Activated naive CD4-positive, alpha-beta T cell treated with anti-CD3 and anti-CD28 coated beads, Interleukin-2, amount 50 U/mL, for 72 hours (primary cell): Measurements from ENCODE around the gene INO80. TPM values are rescaled to one million over a fixed set of nuclear protein-coding genes. Genes with fewer than 3 reads are reported as not detected.
"Not testable (repeated sequence)": the region's sequence is repeated elsewhere in the genome, so short reads cannot be mapped to it uniquely, and the experiment has no call there.

Experiments used
- ATAC-seq, 2 donors: fragments of 150-1000 bp; cut with Tn5 transposase; 2 replicates each; pipeline ENCODE4 v1.10.0; 2021; ENCODE audit warnings: mild to moderate bottlenecking in 2 of 2, moderate library complexity in 2 of 2
- DNase-seq, 2 donors: peaks; one replicate each; pipeline ENCODE4 v3.0.0; 2021 to 2022; ENCODE audit warnings: low spot score in 2 of 2
- H3K27ac Mint-ChIP-seq, 2 donors: one replicate each; pipeline ENCODE4 v1.8.0; 2022; ENCODE audit warnings: mild to moderate bottlenecking in 2 of 2, mixed read lengths in 2 of 2
- H3K36me3 Mint-ChIP-seq, 2 donors: one replicate each; pipeline ENCODE4 v1.8.0; 2022; ENCODE audit warnings: mixed read lengths in 2 of 2
- H3K9me3 Mint-ChIP-seq, 2 donors: one replicate each; pipeline ENCODE4 v1.8.0; 2022; ENCODE audit warnings: mixed read lengths in 2 of 2
- total RNA-seq, 2 donors: library from RNA; stranded (reverse); gene quantifications; one replicate each; pipeline ENCODE4 v1.2.3, GENCODE V29; 2022

Gene INO80
- total RNA-seq, 2 donors from 2014 or later: 22.9 to 28.1 TPM

DNA sequence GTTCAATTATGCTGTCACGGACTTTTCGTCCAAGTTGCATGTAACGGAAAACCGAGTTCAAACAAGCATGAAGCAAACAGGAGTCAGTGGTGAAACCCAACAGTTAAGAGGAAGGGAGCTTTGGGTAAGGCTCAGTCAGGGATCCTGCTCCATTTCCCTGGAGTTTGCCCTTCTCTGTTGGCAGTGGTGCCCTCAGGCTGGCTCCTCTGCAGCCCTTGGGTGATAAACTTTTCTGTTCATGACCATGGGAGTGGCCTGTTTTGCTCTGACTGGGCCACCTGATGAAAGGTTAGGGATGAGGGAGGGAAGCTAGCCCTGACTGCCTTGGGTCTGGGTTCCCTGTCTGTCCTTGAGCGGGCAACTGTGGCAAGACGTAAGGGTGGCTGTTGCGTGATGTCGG, 146.7 kb downstream of the INO80 start:
- Mint-ChIP-seq H3K9me3 (no peaks in the 10 kb centered on the region), H3K36me3 (no peaks in the 10 kb centered on the region)
- ATAC-seq: no peak

GRCh38 chr15:40968290-40969085, 147.6 kb downstream of the INO80 start:
- Mint-ChIP-seq H3K27ac (peak overlapping the region in 1 of 2 donors; percentile 74), H3K9me3 (no peaks in the 10 kb centered on the region), H3K36me3 (no peaks in the 10 kb centered on the region)
- DNase-seq (no peak), ATAC-seq (no peak)

More for the DNA sequence above, 146.7 kb downstream of the INO80 start:
- no peak for DNase-seq
- H3K27ac Mint-ChIP-seq: peak overlapping the region in 1 of 2 donors; percentile 27

DNA sequence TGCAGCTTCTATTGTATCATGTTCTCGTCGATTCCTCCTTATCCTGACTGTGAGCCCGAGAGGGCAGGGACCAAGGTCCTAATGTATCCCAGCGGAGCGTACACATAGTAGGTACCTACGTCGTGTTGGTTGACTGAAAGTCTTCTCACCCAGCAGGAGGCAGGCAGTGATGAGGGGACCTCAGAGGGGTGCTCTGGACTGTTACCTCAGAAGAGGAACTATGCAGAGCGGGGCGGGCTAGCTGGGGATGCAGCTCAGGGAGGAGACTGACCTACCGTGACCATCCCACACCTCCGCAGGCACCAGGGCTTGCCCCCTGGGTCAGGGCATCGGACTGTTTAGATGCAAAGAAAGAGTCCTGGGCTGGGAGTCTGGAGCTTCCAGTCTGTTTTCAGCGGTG, 151.4 kb downstream of the INO80 start:
- ATAC-seq (no peak), DNase-seq (no peak)
- Mint-ChIP-seq H3K27ac (no peak overlapping the region), H3K36me3 (no peaks in the 10 kb centered on the region), H3K9me3 (no peaks in the 10 kb centered on the region)

DNA sequence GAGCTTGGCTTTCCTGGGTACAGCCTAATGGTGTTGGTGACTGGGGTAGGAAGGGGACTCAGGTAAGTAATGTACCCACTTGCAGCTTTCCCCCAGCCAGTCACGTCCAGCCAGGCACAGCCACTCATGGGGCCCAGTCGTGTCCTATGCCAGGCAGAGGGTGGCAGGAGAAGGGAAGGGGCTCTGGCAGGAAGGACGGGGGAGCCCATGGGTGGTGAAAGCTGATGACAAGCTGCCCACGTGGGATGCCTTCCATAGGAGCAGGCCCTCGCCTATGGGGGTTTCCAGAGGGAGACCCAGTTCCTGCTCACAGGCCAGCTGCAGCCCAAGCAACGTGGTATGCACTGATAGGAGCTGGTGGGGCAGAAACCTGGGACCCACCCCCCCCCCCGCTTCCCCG, 152.1 kb downstream of the INO80 start:
- no peaks in the 10 kb centered on the region for H3K36me3 Mint-ChIP-seq
- ATAC-seq (no peak), DNase-seq (no peak)
- no peaks in the 10 kb centered on the region for H3K9me3 Mint-ChIP-seq
- H3K27ac Mint-ChIP-seq: no peak overlapping the region

DNA sequence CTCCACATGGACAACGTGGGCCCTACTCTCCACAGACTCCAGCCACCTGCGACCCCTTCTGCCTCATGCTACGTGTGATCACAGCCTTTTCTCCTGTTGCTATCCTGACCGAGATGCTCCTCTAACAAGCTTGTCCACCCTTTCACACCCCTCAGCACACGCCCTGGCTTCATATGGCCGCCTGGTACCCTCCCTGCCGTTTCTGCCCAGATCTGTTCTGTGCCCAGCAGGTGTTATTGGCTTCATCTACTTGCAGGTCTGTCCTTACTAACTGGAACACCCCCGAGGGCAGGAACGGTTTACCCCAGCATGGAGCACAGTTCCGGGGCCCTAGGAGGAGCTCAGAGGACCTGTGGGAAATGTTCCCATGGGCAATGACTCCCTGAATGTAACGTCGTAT, 152.9 kb downstream of the INO80 start:
- ATAC-seq (no peak), DNase-seq (no peak)
- H3K27ac Mint-ChIP-seq: no peak overlapping the region
- H3K9me3 Mint-ChIP-seq: no peaks in the 10 kb centered on the region
- H3K36me3 Mint-ChIP-seq: no peaks in the 10 kb centered on the region

- not testable (repeated sequence) for H3K9me3 Mint-ChIP-seq, DNase-seq, ATAC-seq, H3K27ac Mint-ChIP-seq, H3K36me3 Mint-ChIP-seq
Measured at GRCh38 chr15:40962317-40962716, 153.8 kb downstream of the INO80 start.

DNA sequence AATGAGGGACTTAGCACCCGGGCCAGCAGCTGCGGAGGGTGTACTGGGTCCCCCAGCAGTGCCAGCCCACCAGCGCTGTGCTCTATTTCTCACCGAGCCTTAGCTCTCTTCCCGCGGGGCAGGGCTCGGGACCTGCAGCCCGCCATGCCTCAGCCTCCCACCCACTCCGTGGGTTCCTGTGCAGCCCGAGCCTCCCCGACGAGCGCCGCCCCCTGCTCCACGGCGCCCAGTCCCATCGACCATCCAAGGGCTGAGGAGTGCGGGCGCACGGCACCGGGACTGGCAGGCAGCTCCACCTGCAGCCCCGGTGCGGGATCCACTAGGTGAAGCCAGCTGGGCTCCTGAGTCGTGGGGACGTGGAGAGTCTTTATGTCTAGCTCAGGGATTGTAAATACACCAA, 154.3 kb downstream of the INO80 start:
- not testable (repeated sequence) for ATAC-seq, H3K27ac Mint-ChIP-seq, DNase-seq, H3K36me3 Mint-ChIP-seq, H3K9me3 Mint-ChIP-seq

- H3K36me3 Mint-ChIP-seq: peaks cover 0 to 6% of the 10 kb centered on the region in 2 donors
- H3K9me3 Mint-ChIP-seq: no peaks in the 10 kb centered on the region
- ATAC-seq (peak in 1 of 2 donors; percentile 20), DNase-seq (no peak)
- H3K27ac Mint-ChIP-seq: no peak overlapping the region
Measured at GRCh38 chr15:40960925-40961324, 155.2 kb downstream of the INO80 start.

- H3K36me3 Mint-ChIP-seq: peaks cover 0 to 9% of the 10 kb centered on the region in 2 donors
- DNase-seq (no peak), ATAC-seq (no peak)
- H3K27ac Mint-ChIP-seq: peak overlapping the region; percentile 47 to 89
- H3K9me3 Mint-ChIP-seq: no peaks in the 10 kb centered on the region
Measured at GRCh38 chr15:40960151-40960885, 155.8 kb downstream of the INO80 start.

- ATAC-seq: no peak
- Mint-ChIP-seq H3K27ac (peak overlapping the region; percentile 47 to 89), H3K9me3 (no peaks in the 10 kb centered on the region)
Measured at GRCh38 chr15:40959331-40960141, 156.5 kb downstream of the INO80 start.

DNA sequence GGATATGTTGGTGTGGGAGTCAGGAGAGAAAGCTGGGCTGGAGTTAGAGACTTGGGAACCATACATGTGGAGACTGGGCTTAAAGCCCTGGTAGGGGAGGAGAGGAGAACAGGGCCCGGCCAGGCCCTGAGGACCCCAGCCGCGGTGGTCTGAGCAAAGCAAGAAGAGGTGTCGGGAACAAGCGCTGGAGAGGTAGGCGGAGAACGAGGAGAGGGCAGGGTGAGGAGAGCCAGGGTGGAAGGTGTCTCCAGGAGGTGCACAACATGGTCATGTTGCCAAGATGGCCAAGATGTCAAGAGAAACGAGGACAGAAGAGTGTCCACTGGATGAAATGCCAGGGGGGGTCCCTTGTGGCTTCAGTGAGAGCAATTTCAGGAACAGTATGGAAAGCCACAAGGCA, 157.4 kb downstream of the INO80 start:
- ATAC-seq (no peak), DNase-seq (no peak)
- Mint-ChIP-seq H3K36me3 (peaks cover 0 to 9% of the 10 kb centered on the region in 2 donors), H3K9me3 (no peaks in the 10 kb centered on the region), H3K27ac (peak overlapping the region in 1 of 2 donors; percentile 87)

More at GRCh38 chr15:40959331-40960141, 156.5 kb downstream of the INO80 start:
- DNase-seq: no peak
- peaks cover 0 to 9% of the 10 kb centered on the region in 2 donors for H3K36me3 Mint-ChIP-seq

- Mint-ChIP-seq H3K9me3 (no peaks in the 10 kb centered on the region), H3K36me3 (peaks cover 0 to 9% of the 10 kb centered on the region in 2 donors), H3K27ac (peak overlapping the region in 1 of 2 donors; percentile 25)
- DNase-seq (no peak), ATAC-seq (no peak)
Measured at GRCh38 chr15:40958146-40958545, 157.9 kb downstream of the INO80 start.

DNA sequence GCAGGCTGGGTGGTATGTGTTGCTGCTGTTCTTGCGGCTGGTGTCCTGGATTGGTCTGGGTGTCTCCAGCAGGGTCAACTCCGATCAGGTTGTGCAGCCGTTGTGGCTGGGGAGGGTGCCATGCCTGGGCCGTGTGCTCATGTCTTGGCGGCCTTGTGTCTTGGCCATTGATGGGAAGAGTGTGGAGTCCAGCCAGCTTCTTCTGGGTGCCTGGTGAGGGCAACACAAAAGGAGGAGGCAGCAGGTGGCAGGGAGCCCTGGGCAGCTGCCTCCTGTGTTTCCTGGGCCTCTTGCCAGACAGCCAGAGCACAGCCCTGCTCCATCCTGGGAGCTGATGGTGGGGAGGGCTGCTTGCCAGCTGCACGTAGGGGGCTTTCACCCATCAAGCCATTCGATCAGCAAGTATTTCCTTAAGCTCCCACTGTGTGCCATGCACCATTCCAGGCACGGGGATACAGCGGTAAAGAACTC, 158.5 kb downstream of the INO80 start:
- no peak overlapping the region for H3K27ac Mint-ChIP-seq
- peaks cover 2 to 9% of the 10 kb centered on the region in 2 donors for H3K36me3 Mint-ChIP-seq
- no peaks in the 10 kb centered on the region for H3K9me3 Mint-ChIP-seq
- DNase-seq (no peak), ATAC-seq (no peak)

- peaks cover 5 to 9% of the 10 kb centered on the region in 2 donors for H3K36me3 Mint-ChIP-seq
- no peak for ATAC-seq
- no peak for DNase-seq
- H3K27ac Mint-ChIP-seq: no peak overlapping the region
- no peaks in the 10 kb centered on the region for H3K9me3 Mint-ChIP-seq
Measured at GRCh38 chr15:40957041-40957555, 159.0 kb downstream of the INO80 start.

- no peak for DNase-seq
- Mint-ChIP-seq H3K27ac (peak overlapping the region; percentile 25 to 36), H3K9me3 (no peaks in the 10 kb centered on the region), H3K36me3 (peaks cover 5 to 9% of the 10 kb centered on the region in 2 donors)
- no peak for ATAC-seq
Measured at GRCh38 chr15:40956541-40956982, 159.5 kb downstream of the INO80 start.

GRCh38 chr15:40955930-40956540, 160.0 kb downstream of the INO80 start:
- H3K27ac Mint-ChIP-seq: peak overlapping the region; percentile 25 to 52

More at GRCh38 chr15:40955930-40956540, 160.0 kb downstream of the INO80 start:
- DNase-seq (no peak), ATAC-seq (no peak)
- Mint-ChIP-seq H3K9me3 (no peaks in the 10 kb centered on the region), H3K36me3 (peaks cover 5 to 9% of the 10 kb centered on the region in 2 donors)
